WTC11 (cell line): ENCODE results near the gene PHTF1. TPM values are rescaled to one million over a fixed set of nuclear protein-coding genes. Genes with fewer than 3 reads are reported as not detected.
"Not testable (repeated sequence)": the region's sequence is repeated elsewhere in the genome, so short reads cannot be mapped to it uniquely, and the experiment has no call there.

Experiments
- ATAC-seq: fragments of 200-7000 bp; cut with Tn5 transposase; 2 replicates; pipeline ENCODE4 v1.10.0; 2021; ENCODE audit warnings: mild to moderate bottlenecking, moderate library complexity
- CTCF ChIA-PET: fragments of 300-600 bp; sonication (Branson Sonifier 250); formaldehyde crosslinking; loops from one replicate; lab custom pipeline; 2021; ENCODE audit warnings: antibody characterized with exemption; lab: Charles Lee
- POLR2A ChIA-PET: fragments of 350-600 bp; sonication (Branson Sonifier 250); formaldehyde crosslinking; loops from one replicate; lab custom pipeline; 2021; ENCODE audit warnings: antibody characterized with exemption; lab: Charles Lee
- DNase-seq: peaks from one replicate; pipeline ENCODE4 v3.0.0; 2021; ENCODE audit warnings: low spot score
- H3K27ac Mint-ChIP-seq: 2 replicates; pipeline ENCODE4 v1.8.0; 2021; ENCODE audit warnings: mixed read lengths
- H3K27me3 Mint-ChIP-seq: 2 replicates; pipeline ENCODE4 v1.8.0; 2021; ENCODE audit warnings: low read depth, mild to moderate bottlenecking, moderate library complexity, mixed read lengths
- H3K36me3 Mint-ChIP-seq: 2 replicates; pipeline ENCODE4 v1.8.0; 2021; ENCODE audit warnings: mixed read lengths
- H3K4me1 Mint-ChIP-seq: 2 replicates; pipeline ENCODE4 v1.8.0; 2022; ENCODE audit warnings: mixed read lengths
- H3K4me3 Mint-ChIP-seq: 2 replicates; pipeline ENCODE4 v1.8.0; 2021; ENCODE audit warnings: mild to moderate bottlenecking, moderate library complexity, mixed read lengths
- H3K9me3 Mint-ChIP-seq: 2 replicates; pipeline ENCODE4 v1.8.0; 2021; ENCODE audit warnings: mixed read lengths
- ATF1 ChIP-seq: sonication (generic); formaldehyde crosslinking; IDR thresholded peaks from 2 replicates; pipeline ENCODE4 v1.8.1; 2023; ENCODE audit warnings: mild to moderate bottlenecking, moderate library complexity, missing genetic modification reagents
- NFYB ChIP-seq: sonication (generic); formaldehyde crosslinking; conservative IDR thresholded peaks from 2 replicates; pipeline ENCODE4 v1.8.0; 2022; ENCODE audit warnings: low read depth, missing genetic modification reagents
- SOX15 ChIP-seq: fragments of 250-450 bp; sonication (Bioruptor Pico); IDR thresholded peaks from 2 replicates; pipeline ENCODE4 v1.9.0; 2021; ENCODE audit warnings: mild to moderate bottlenecking
- ZNF138 ChIP-seq: sonication (generic); formaldehyde crosslinking; conservative IDR thresholded peaks from 2 replicates; pipeline ENCODE4 v1.8.1; 2022; ENCODE audit warnings: mild to moderate bottlenecking, moderate library complexity, missing genetic modification reagents
- total RNA-seq: library from RNA; stranded (reverse); gene quantifications from 3 replicates; pipeline ENCODE4 v1.2.3, GENCODE V29; 2021
- TF ChIP-seq, protein P1 (sequence below): sonication (generic); formaldehyde crosslinking; IDR thresholded peaks from 2 replicates; pipeline ENCODE4 v1.8.1; 2022; ENCODE audit warnings: low read depth, mild to moderate bottlenecking, moderate library complexity, missing genetic modification reagents, borderline replicate concordance
- TF ChIP-seq, protein P2 (sequence below): fragments of 250-450 bp; sonication (Bioruptor Pico); IDR thresholded peaks from 2 replicates; pipeline ENCODE4 v1.9.0; 2021; ENCODE audit warnings: mild to moderate bottlenecking, borderline replicate concordance
- TF ChIP-seq, protein P3 (sequence below): sonication (generic); formaldehyde crosslinking; IDR thresholded peaks from 2 replicates; pipeline ENCODE4 v1.8.1; 2023; ENCODE audit warnings: mild to moderate bottlenecking, missing genetic modification reagents, moderate library complexity
- TF ChIP-seq, protein P4 (sequence below): sonication (generic); formaldehyde crosslinking; IDR thresholded peaks from 2 replicates; pipeline ENCODE4 v1.8.0; 2022; ENCODE audit warnings: mild to moderate bottlenecking, missing genetic modification reagents
- TF ChIP-seq, protein P5 (sequence below): fragments of 200-600 bp; IDR thresholded peaks from 2 replicates; pipeline ENCODE4 v1.8.0; 2022; ENCODE audit warnings: antibody characterized with exemption
- TF ChIP-seq, protein P6 (sequence below): sonication (generic); formaldehyde crosslinking; IDR thresholded peaks from 2 replicates; pipeline ENCODE4 v1.8.0; 2022; ENCODE audit warnings: missing genetic modification reagents

PHTF1 gene
- total RNA-seq, 1 experiment from 2014 or later, result 28.7 TPM

DNA sequence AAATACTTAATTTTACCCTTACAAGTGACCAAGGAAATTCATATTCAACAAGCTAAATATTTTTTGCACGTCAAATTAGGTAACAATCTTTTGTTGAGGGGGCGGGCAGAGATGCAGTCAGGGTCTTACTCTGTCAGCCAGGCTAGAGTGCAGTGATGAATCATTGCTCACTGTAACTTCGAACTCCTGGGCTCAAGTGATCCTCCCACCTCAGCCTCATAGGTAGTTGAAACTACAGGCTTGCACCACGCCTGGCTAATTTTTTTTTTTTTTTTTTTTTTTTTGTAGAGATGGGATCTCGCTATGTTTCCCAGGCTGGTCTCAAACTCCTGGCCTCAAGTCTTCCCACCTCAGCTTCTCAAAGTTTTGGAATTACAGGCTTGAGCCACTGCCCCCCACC is 26.5 kb downstream of the PHTF1 start:
- ATAC-seq, result no peak
- H3K27me3 Mint-ChIP-seq, result no peaks in the 10 kb centered on the region
- CTCF ChIA-PET, result no interaction called here

DNA sequence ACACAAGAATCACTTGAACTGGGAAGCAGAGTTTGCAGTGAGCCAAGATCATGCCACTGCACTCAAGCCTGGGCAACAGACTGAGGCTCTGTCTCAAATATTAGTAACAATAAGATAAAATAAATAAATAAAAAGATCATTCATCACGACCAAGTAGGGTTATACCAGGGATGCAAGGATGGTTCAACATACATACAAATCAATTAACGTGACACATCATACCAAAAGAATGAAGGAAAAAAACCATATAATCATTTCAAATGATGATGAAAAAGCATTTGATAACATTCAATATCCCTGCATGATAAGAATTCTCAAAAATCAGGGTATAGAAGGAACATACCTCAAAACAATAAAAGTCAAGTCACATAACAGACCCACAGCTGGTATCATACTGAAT is 38.3 kb downstream of the PHTF1 start:
- H3K36me3 Mint-ChIP-seq, result peaks cover 72% of the 10 kb centered on the region
- H3K4me3 Mint-ChIP-seq, result no peak overlapping the region
- H3K27me3 Mint-ChIP-seq, result no peaks in the 10 kb centered on the region
- TF ChIP-seq, protein P1, sequence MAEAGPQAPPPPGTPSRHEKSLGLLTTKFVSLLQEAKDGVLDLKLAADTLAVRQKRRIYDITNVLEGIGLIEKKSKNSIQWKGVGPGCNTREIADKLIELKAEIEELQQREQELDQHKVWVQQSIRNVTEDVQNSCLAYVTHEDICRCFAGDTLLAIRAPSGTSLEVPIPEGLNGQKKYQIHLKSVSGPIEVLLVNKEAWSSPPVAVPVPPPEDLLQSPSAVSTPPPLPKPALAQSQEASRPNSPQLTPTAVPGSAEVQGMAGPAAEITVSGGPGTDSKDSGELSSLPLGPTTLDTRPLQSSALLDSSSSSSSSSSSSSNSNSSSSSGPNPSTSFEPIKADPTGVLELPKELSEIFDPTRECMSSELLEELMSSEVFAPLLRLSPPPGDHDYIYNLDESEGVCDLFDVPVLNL (CRISPR knock-in tag), result no peak
- TF ChIP-seq, protein P2, sequence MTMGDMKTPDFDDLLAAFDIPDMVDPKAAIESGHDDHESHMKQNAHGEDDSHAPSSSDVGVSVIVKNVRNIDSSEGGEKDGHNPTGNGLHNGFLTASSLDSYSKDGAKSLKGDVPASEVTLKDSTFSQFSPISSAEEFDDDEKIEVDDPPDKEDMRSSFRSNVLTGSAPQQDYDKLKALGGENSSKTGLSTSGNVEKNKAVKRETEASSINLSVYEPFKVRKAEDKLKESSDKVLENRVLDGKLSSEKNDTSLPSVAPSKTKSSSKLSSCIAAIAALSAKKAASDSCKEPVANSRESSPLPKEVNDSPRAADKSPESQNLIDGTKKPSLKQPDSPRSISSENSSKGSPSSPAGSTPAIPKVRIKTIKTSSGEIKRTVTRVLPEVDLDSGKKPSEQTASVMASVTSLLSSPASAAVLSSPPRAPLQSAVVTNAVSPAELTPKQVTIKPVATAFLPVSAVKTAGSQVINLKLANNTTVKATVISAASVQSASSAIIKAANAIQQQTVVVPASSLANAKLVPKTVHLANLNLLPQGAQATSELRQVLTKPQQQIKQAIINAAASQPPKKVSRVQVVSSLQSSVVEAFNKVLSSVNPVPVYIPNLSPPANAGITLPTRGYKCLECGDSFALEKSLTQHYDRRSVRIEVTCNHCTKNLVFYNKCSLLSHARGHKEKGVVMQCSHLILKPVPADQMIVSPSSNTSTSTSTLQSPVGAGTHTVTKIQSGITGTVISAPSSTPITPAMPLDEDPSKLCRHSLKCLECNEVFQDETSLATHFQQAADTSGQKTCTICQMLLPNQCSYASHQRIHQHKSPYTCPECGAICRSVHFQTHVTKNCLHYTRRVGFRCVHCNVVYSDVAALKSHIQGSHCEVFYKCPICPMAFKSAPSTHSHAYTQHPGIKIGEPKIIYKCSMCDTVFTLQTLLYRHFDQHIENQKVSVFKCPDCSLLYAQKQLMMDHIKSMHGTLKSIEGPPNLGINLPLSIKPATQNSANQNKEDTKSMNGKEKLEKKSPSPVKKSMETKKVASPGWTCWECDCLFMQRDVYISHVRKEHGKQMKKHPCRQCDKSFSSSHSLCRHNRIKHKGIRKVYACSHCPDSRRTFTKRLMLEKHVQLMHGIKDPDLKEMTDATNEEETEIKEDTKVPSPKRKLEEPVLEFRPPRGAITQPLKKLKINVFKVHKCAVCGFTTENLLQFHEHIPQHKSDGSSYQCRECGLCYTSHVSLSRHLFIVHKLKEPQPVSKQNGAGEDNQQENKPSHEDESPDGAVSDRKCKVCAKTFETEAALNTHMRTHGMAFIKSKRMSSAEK (CRISPR knock-in tag), result no peak
- no peak for TF ChIP-seq ZNF138 (CRISPR knock-in tag)
- TF ChIP-seq, protein P3, sequence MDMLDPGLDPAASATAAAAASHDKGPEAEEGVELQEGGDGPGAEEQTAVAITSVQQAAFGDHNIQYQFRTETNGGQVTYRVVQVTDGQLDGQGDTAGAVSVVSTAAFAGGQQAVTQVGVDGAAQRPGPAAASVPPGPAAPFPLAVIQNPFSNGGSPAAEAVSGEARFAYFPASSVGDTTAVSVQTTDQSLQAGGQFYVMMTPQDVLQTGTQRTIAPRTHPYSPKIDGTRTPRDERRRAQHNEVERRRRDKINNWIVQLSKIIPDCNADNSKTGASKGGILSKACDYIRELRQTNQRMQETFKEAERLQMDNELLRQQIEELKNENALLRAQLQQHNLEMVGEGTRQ (CRISPR knock-in tag), result no peak
- TF ChIP-seq, protein P4, sequence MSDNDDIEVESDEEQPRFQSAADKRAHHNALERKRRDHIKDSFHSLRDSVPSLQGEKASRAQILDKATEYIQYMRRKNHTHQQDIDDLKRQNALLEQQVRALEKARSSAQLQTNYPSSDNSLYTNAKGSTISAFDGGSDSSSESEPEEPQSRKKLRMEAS (CRISPR knock-in tag), result no peak
- TF ChIP-seq, protein P5, sequence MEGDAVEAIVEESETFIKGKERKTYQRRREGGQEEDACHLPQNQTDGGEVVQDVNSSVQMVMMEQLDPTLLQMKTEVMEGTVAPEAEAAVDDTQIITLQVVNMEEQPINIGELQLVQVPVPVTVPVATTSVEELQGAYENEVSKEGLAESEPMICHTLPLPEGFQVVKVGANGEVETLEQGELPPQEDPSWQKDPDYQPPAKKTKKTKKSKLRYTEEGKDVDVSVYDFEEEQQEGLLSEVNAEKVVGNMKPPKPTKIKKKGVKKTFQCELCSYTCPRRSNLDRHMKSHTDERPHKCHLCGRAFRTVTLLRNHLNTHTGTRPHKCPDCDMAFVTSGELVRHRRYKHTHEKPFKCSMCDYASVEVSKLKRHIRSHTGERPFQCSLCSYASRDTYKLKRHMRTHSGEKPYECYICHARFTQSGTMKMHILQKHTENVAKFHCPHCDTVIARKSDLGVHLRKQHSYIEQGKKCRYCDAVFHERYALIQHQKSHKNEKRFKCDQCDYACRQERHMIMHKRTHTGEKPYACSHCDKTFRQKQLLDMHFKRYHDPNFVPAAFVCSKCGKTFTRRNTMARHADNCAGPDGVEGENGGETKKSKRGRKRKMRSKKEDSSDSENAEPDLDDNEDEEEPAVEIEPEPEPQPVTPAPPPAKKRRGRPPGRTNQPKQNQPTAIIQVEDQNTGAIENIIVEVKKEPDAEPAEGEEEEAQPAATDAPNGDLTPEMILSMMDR, result no peak
- TF ChIP-seq NFYB (CRISPR knock-in tag), result no peak
- TF ChIP-seq, protein P6, sequence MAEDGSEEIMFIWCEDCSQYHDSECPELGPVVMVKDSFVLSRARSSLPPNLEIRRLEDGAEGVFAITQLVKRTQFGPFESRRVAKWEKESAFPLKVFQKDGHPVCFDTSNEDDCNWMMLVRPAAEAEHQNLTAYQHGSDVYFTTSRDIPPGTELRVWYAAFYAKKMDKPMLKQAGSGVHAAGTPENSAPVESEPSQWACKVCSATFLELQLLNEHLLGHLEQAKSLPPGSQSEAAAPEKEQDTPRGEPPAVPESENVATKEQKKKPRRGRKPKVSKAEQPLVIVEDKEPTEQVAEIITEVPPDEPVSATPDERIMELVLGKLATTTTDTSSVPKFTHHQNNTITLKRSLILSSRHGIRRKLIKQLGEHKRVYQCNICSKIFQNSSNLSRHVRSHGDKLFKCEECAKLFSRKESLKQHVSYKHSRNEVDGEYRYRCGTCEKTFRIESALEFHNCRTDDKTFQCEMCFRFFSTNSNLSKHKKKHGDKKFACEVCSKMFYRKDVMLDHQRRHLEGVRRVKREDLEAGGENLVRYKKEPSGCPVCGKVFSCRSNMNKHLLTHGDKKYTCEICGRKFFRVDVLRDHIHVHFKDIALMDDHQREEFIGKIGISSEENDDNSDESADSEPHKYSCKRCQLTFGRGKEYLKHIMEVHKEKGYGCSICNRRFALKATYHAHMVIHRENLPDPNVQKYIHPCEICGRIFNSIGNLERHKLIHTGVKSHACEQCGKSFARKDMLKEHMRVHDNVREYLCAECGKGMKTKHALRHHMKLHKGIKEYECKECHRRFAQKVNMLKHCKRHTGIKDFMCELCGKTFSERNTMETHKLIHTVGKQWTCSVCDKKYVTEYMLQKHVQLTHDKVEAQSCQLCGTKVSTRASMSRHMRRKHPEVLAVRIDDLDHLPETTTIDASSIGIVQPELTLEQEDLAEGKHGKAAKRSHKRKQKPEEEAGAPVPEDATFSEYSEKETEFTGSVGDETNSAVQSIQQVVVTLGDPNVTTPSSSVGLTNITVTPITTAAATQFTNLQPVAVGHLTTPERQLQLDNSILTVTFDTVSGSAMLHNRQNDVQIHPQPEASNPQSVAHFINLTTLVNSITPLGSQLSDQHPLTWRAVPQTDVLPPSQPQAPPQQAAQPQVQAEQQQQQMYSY (CRISPR knock-in tag), result no peak
- TF ChIP-seq ATF1, result no peak
- ChIA-PET POLR2A (no interaction called here), CTCF (no interaction called here)
- no peak overlapping the region for H3K27ac Mint-ChIP-seq
- H3K9me3 Mint-ChIP-seq, result peaks cover 44% of the 10 kb centered on the region
- DNase-seq (no peak), ATAC-seq (no peak)
- H3K4me1 Mint-ChIP-seq, result no peaks in the 10 kb centered on the region

More for the DNA sequence above, 26.5 kb downstream of the PHTF1 start:
- Mint-ChIP-seq H3K4me3 (no peak overlapping the region), H3K9me3 (no peaks in the 10 kb centered on the region), H3K4me1 (no peaks in the 10 kb centered on the region), H3K36me3 (peaks cover 15% of the 10 kb centered on the region), H3K27ac (no peak overlapping the region)
- DNase-seq, result no peak
- POLR2A ChIA-PET, result no interaction called here
- TF ChIP-seq SOX15 (CRISPR knock-in tag), result no peak

DNA sequence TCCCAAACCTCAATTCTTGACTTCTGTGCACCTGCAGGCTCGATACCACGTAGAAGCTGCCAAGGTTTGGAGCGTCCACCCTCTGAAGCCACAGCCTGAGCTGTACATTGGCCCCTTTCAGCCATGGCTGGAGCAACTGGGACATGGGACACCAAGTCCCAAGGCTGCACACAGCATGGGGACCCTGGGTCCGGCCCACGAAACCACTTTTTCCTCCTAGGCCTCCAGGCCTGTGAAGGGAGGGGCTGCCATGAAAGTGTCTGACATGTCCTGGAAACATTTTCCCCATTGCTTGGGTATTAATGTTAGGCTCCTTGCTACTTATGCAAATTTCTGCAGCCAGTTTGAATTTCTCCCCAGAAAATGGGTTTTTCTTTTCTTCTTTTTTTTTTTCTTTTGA is 40.7 kb downstream of the PHTF1 start:
- H3K27me3 Mint-ChIP-seq, H3K4me3 Mint-ChIP-seq, DNase-seq, H3K4me1 Mint-ChIP-seq, CTCF ChIA-PET, POLR2A ChIA-PET, ATAC-seq, H3K27ac Mint-ChIP-seq: not testable (repeated sequence)
- H3K36me3 Mint-ChIP-seq, result peaks cover 61% of the 10 kb centered on the region
- peaks cover 44% of the 10 kb centered on the region for H3K9me3 Mint-ChIP-seq

DNA sequence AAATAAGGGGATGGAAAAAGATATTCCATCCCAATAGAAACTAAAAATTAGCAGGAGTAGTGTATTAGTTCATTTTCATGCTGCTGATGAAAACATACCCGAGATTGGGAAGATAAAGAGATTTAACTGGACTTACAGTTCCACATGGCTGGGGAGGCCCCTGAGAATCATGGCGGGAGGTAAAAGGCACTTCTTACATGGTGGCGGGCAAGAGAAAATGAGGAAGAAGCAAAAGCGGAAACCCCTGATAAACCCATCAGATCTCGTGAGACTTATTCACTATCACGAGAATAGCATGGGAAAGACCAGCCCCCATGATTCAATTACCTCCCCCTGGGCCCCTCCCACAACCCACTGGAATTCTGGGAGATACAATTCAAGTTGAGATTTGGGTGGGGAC is 41.8 kb downstream of the PHTF1 start:
- H3K27ac Mint-ChIP-seq, H3K4me1 Mint-ChIP-seq, DNase-seq, POLR2A ChIA-PET, H3K4me3 Mint-ChIP-seq, H3K27me3 Mint-ChIP-seq, CTCF ChIA-PET, ATAC-seq: not testable (repeated sequence)
- Mint-ChIP-seq H3K36me3 (peaks cover 55% of the 10 kb centered on the region), H3K9me3 (peaks cover 44% of the 10 kb centered on the region)
